Neural cell (in vitro differentiated cells): ENCODE measurements around the gene KLHL17. TPM values are rescaled to one million over a fixed set of nuclear protein-coding genes. Genes with fewer than 3 reads are reported as not detected.

ENCODE experiments used
- H2AFZ ChIP-seq: fragments of 200-600, 300-800 bp; sonication (generic), shearing (Covaris generic); 2 replicates; pipeline ENCODE4 v1.6.0; 2014; ENCODE audit warnings: low read depth, mild to moderate bottlenecking, antibody characterized with exemption, low read length, moderate library complexity
- H3F3A ChIP-seq: fragments of 200-600 bp; shearing (Covaris generic); 2 replicates; pipeline ENCODE4 v1.6.1; 2016; ENCODE audit warnings: mild to moderate bottlenecking, moderate library complexity, mixed read lengths, antibody characterized with exemption, low read length; ENCODE audit not compliant: insufficient read depth, poor library complexity, severe bottlenecking
- H3K27ac ChIP-seq: fragments of 200-600, 300-800 bp; sonication (generic), shearing (Covaris generic); 2 replicates; pipeline ENCODE4 v1.5.1; 2014; ENCODE audit warnings: mild to moderate bottlenecking, low read length, moderate library complexity
- H3K27me3 ChIP-seq: fragments of 300-800, 200-600 bp; sonication (generic), shearing (Covaris generic); 2 replicates; pipeline ENCODE4 v1.6.0; 2014; ENCODE audit warnings: mild to moderate bottlenecking, low read depth, low read length, moderate library complexity; ENCODE audit not compliant: insufficient read depth
- H3K36me3 ChIP-seq: fragments of 300-800, 200-600 bp; sonication (generic), shearing (Covaris generic); 2 replicates; pipeline ENCODE4 v1.5.1; 2014; ENCODE audit warnings: mild to moderate bottlenecking, antibody characterized with exemption, low read length, moderate library complexity; ENCODE audit not compliant: insufficient read depth
- H3K4me2 ChIP-seq: fragments of 300-800, 200-600 bp; sonication (generic), shearing (Covaris generic); 2 replicates; pipeline ENCODE4 v1.6.0; 2014; ENCODE audit warnings: mild to moderate bottlenecking, low read length
- H3K4me3 ChIP-seq: fragments of 300-800, 200-600 bp; sonication (generic), shearing (Covaris generic); 2 replicates; pipeline ENCODE4 v1.5.1; 2014; ENCODE audit warnings: mild to moderate bottlenecking, low read length, moderate library complexity
- H3K79me2 ChIP-seq: fragments of 200-600 bp; shearing (Covaris generic); replicated peaks from 2 replicates; pipeline ENCODE4 v1.6.0; 2014; ENCODE audit warnings: mild to moderate bottlenecking, low read length, moderate library complexity; ENCODE audit not compliant: insufficient read depth
- H3K9ac ChIP-seq: fragments of 300-800, 200-600 bp; sonication (generic), shearing (Covaris generic); 2 replicates; pipeline ENCODE4 v1.6.1; 2016; ENCODE audit warnings: mild to moderate bottlenecking, low read length, mixed read lengths
- H3K9me2 ChIP-seq: fragments of 200-600 bp; shearing (Covaris generic); 2 replicates; pipeline ENCODE4 v1.6.1; 2016; ENCODE audit warnings: mild to moderate bottlenecking, low read length, mixed read lengths; ENCODE audit not compliant: insufficient read depth
- H3K9me3 ChIP-seq: fragments of 200-600, 300-800 bp; sonication (generic), shearing (Covaris generic); 2 replicates; pipeline ENCODE4 v1.6.1; 2016; ENCODE audit warnings: mild to moderate bottlenecking, mixed run types, low read length, moderate library complexity, mixed read lengths
- H4K20me1 ChIP-seq: fragments of 200-600 bp; shearing (Covaris generic); 2 replicates; pipeline ENCODE4 v1.6.1; 2016; ENCODE audit warnings: mild to moderate bottlenecking, mixed run types; ENCODE audit not compliant: insufficient read depth
- EP300 ChIP-seq: fragments of 450-650 bp; conservative IDR thresholded peaks from 2 replicates; pipeline ENCODE4 v1.6.1; 2014; ENCODE audit warnings: antibody characterized with exemption, mild to moderate bottlenecking, moderate library complexity; ENCODE audit not compliant: poor library complexity, severe bottlenecking
- EZH2 ChIP-seq: fragments of 200-600, 300-800 bp; shearing (Covaris generic), sonication (generic); IDR thresholded peaks from 2 replicates; pipeline ENCODE4 v1.6.1; 2014; ENCODE audit warnings: antibody characterized with exemption, low read length, borderline replicate concordance, mild to moderate bottlenecking; ENCODE audit not compliant: insufficient read depth, poor library complexity, severe bottlenecking
- MXI1 ChIP-seq: fragments of 450-650 bp; conservative IDR thresholded peaks from 2 replicates; pipeline ENCODE4 v1.6.1; 2014; ENCODE audit warnings: antibody characterized with exemption, mild to moderate bottlenecking; ENCODE audit not compliant: poor library complexity, severe bottlenecking
- POLR2AphosphoS5 ChIP-seq: IDR thresholded peaks from 2 replicates; pipeline ENCODE4 v1.6.1; 2012
- RAD21 ChIP-seq: fragments of 450-650 bp; conservative IDR thresholded peaks from 2 replicates; pipeline ENCODE4 v1.6.1; 2014; ENCODE audit warnings: antibody characterized with exemption, mild to moderate bottlenecking, moderate library complexity
- REST ChIP-seq: IDR thresholded peaks from 2 replicates; pipeline ENCODE4 v1.6.1; 2012; ENCODE audit warnings: borderline replicate concordance
- SMC3 ChIP-seq: fragments of 450-650 bp; conservative IDR thresholded peaks from 2 replicates; pipeline ENCODE4 v1.6.1; 2014; ENCODE audit warnings: antibody characterized with exemption, mild to moderate bottlenecking, moderate library complexity; ENCODE audit not compliant: poor library complexity
- TAF1 ChIP-seq: IDR thresholded peaks from 2 replicates; pipeline ENCODE4 v1.6.1; 2012; ENCODE audit warnings: low read depth
- polyA plus RNA-seq: library from polyadenylated mRNA; depleted of rRNA; stranded (reverse); fragments of >200 nt; gene quantifications from 2 replicates; pipeline ENCODE4 v1.2.3, GENCODE V29; 2014
- TF ChIP-seq, protein P1 (sequence below): fragments of 450-650 bp; IDR thresholded peaks from 2 replicates; pipeline ENCODE4 v1.5.1; 2014; ENCODE audit warnings: antibody characterized with exemption, mild to moderate bottlenecking, moderate library complexity; ENCODE audit not compliant: poor library complexity, severe bottlenecking

KLHL17 gene
- polyA plus RNA-seq, 1 donor from 2014 or later: 52.3 TPM

DNA sequence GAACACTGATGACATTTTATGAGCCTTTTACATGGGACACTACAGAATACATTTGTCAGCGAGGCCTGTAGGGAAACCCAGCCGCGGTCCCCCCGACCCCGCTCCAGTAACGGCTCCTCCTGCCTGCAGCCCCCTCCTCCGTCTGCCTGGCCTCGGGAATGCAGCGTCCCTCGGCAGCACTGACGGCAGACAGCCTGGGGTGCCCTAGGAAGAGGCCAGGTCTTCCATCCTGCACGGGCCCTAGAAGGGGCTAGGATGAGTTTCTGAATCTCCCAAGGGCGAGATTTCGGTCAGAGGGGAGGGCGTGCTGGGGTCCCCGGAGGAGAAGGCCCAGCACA is 28.2 kb upstream of the KLHL17 start:
- no peaks in the 10 kb centered on the region for H3K9me3 ChIP-seq
- no peaks in the 10 kb centered on the region for H4K20me1 ChIP-seq
- TF ChIP-seq TAF1 (no peak), EZH2 (no peak), POLR2AphosphoS5 (no peak)
- H3K27ac ChIP-seq: no peak overlapping the region
- peaks cover 59% of the 10 kb centered on the region for H3K27me3 ChIP-seq
- H3F3A ChIP-seq: no peaks in the 10 kb centered on the region
- no peaks in the 10 kb centered on the region for H3K9me2 ChIP-seq
- no peak overlapping the region for H3K4me2 ChIP-seq
- H3K4me3 ChIP-seq: no peak overlapping the region
- H3K36me3 ChIP-seq: no peaks in the 10 kb centered on the region
- no peak overlapping the region for H3K9ac ChIP-seq
- H2AFZ ChIP-seq: no peak overlapping the region
- H3K79me2 ChIP-seq: no peaks in the 10 kb centered on the region

DNA sequence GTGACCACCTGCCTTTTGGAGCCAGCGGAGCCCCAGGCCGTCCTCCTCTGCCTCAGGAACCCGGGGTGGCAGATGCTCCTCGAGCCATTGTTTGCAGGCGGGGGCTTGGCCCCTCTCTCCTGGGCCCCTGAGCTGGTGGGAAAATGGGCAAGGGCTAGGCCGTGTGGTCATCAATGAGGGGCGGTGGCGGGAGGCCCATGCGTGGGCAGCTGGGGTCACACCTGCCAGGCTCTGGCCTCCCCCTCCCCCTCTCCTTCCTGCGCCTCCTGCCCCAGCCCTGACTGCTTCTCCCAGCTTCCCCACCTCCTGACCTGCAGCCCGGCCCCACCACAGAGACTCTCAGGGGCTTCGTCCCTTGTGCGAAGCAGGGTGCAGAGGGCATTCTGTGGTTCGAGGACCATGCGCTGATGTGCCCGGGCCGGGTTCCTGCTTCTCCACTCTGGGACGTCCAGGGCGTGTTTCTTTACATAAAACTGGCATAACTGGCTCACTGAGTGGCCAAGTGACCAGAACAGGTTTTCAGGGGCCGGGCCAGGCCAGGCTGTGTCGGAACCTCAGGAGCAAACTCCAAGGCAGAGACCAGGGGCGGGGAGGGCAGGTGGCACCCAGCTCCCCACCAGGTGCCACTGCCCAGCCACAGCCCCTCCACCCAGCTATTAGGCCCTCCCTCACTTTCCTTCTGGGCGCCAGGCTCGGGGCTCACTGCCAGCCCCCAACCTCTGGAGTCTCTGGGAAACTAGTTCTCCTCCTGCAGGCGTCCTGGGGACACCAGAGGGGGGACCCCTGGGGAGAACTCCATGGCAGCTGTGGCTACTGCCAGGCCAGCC is 27.4 kb upstream of the KLHL17 start:
- Histone ChIP-seq H3K4me3 (no peak overlapping the region), H3K27ac (no peak overlapping the region), H3K27me3 (peaks cover 51% of the 10 kb centered on the region), H3F3A (no peaks in the 10 kb centered on the region), H3K9ac (no peak overlapping the region), H3K79me2 (no peaks in the 10 kb centered on the region), H3K9me2 (no peaks in the 10 kb centered on the region), H3K9me3 (no peaks in the 10 kb centered on the region), H2AFZ (no peak overlapping the region), H4K20me1 (no peaks in the 10 kb centered on the region), H3K4me2 (no peak overlapping the region), H3K36me3 (no peaks in the 10 kb centered on the region)
- TF ChIP-seq MXI1 (no peak), REST (no peak), EP300 (no peak), RAD21 (no peak)
- TF ChIP-seq, protein P1, sequence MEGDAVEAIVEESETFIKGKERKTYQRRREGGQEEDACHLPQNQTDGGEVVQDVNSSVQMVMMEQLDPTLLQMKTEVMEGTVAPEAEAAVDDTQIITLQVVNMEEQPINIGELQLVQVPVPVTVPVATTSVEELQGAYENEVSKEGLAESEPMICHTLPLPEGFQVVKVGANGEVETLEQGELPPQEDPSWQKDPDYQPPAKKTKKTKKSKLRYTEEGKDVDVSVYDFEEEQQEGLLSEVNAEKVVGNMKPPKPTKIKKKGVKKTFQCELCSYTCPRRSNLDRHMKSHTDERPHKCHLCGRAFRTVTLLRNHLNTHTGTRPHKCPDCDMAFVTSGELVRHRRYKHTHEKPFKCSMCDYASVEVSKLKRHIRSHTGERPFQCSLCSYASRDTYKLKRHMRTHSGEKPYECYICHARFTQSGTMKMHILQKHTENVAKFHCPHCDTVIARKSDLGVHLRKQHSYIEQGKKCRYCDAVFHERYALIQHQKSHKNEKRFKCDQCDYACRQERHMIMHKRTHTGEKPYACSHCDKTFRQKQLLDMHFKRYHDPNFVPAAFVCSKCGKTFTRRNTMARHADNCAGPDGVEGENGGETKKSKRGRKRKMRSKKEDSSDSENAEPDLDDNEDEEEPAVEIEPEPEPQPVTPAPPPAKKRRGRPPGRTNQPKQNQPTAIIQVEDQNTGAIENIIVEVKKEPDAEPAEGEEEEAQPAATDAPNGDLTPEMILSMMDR: no peak

DNA sequence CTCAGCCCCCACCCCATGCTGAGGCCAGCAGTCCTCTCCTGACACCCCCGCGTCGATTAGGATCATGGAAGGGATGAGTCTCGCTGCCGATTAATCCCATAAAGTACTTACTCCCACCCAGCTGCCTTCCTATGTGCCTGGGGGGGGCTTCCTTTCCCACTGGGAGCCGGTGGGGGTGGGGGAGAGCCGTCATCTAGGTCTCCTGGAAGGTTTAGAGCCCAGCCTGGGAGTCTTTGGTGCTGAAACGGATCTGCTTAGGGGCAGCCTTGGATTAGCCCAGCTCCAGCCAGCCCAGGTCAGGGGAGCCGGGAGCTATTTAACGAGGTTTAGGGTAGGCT is 26.8 kb upstream of the KLHL17 start:
- H3K9me3 ChIP-seq: no peaks in the 10 kb centered on the region
- H3K36me3 ChIP-seq: no peaks in the 10 kb centered on the region
- no peaks in the 10 kb centered on the region for H3K9me2 ChIP-seq
- no peak overlapping the region for H3K4me2 ChIP-seq
- H3K27ac ChIP-seq: no peak overlapping the region
- no peaks in the 10 kb centered on the region for H4K20me1 ChIP-seq
- no peak overlapping the region for H2AFZ ChIP-seq
- H3K4me3 ChIP-seq: no peak overlapping the region
- TF ChIP-seq TAF1 (no peak), EP300 (no peak), MXI1 (no peak), EZH2 (no peak), SMC3 (no peak), POLR2AphosphoS5 (no peak), REST (no peak), RAD21 (no peak)
- TF ChIP-seq, protein P1: no peak
- no peaks in the 10 kb centered on the region for H3K79me2 ChIP-seq
- no peak overlapping the region for H3K9ac ChIP-seq
- no peaks in the 10 kb centered on the region for H3F3A ChIP-seq
- peaks cover 49% of the 10 kb centered on the region for H3K27me3 ChIP-seq
